Astrocyte (in vitro differentiated cells and primary cell): ENCODE results near the gene F11R.

Source experiments
- EZH2 ChIP-seq: IDR thresholded peaks from 2 replicates; pipeline ENCODE4 v1.6.1; 2012; ENCODE audit warnings: mild to moderate bottlenecking, low read length, inconsistent platforms; ENCODE audit not compliant: insufficient read depth
- TF ChIP-seq, protein P1 (sequence below): IDR thresholded peaks from 2 replicates; pipeline ENCODE4 v1.5.1; 2011; ENCODE audit warnings: low read depth, mild to moderate bottlenecking, inconsistent platforms, low read length, moderate library complexity; ENCODE audit not compliant: insufficient read depth

GRCh38 chr1:161031874-161032273, 10.9 kb upstream of the F11R start:
- TF ChIP-seq, protein P1, sequence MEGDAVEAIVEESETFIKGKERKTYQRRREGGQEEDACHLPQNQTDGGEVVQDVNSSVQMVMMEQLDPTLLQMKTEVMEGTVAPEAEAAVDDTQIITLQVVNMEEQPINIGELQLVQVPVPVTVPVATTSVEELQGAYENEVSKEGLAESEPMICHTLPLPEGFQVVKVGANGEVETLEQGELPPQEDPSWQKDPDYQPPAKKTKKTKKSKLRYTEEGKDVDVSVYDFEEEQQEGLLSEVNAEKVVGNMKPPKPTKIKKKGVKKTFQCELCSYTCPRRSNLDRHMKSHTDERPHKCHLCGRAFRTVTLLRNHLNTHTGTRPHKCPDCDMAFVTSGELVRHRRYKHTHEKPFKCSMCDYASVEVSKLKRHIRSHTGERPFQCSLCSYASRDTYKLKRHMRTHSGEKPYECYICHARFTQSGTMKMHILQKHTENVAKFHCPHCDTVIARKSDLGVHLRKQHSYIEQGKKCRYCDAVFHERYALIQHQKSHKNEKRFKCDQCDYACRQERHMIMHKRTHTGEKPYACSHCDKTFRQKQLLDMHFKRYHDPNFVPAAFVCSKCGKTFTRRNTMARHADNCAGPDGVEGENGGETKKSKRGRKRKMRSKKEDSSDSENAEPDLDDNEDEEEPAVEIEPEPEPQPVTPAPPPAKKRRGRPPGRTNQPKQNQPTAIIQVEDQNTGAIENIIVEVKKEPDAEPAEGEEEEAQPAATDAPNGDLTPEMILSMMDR, result no peak
- no peak for TF ChIP-seq EZH2
